Endodermal cell (in vitro differentiated cells): ENCODE results near the gene CPZ. TPM values are rescaled to one million over a fixed set of nuclear protein-coding genes. Genes with fewer than 3 reads are reported as not detected.

ENCODE experiments used
- DNase-seq: peaks from one replicate; pipeline ENCODE4 v3.0.0-alpha.2; 2017
- H3K27ac ChIP-seq: 2 replicates; pipeline ENCODE4 v1.5.1; 2013; ENCODE audit warnings: mild to moderate bottlenecking, low read depth, low read length, moderate library complexity
- H3K27me3 ChIP-seq: 2 replicates; pipeline ENCODE4 v1.6.1; 2013; ENCODE audit warnings: mild to moderate bottlenecking, low read length, moderate library complexity; ENCODE audit not compliant: insufficient read depth, control insufficient read depth, poor library complexity, severe bottlenecking
- H3K36me3 ChIP-seq: 2 replicates; pipeline ENCODE4 v1.7.0; 2013; ENCODE audit warnings: mild to moderate bottlenecking, low read length, moderate library complexity; ENCODE audit not compliant: control insufficient read depth, insufficient read depth
- H3K4me1 ChIP-seq: one replicate; pipeline ENCODE4 v1.7.0; 2013; ENCODE audit warnings: low read length; ENCODE audit not compliant: control insufficient read depth, insufficient read depth
- H3K4me3 ChIP-seq: 2 replicates; pipeline ENCODE4 v1.5.1; 2013; ENCODE audit warnings: mild to moderate bottlenecking, low read length, moderate library complexity
- H3K9ac ChIP-seq: 2 replicates; pipeline ENCODE4 v1.6.1; 2013; ENCODE audit warnings: mild to moderate bottlenecking, low read length, moderate library complexity; ENCODE audit not compliant: poor library complexity, severe bottlenecking; ENCODE audit errors: extremely low read depth
- H3K9me3 ChIP-seq: 2 replicates; pipeline ENCODE4 v1.6.1; 2013; ENCODE audit warnings: mild to moderate bottlenecking, low read length, moderate library complexity; ENCODE audit not compliant: control insufficient read depth
- H3K27ac Mint-ChIP-seq: 2 replicates; pipeline ENCODE4 v1.8.0; 2020; ENCODE audit warnings: mixed read lengths
- H3K27me3 Mint-ChIP-seq: 2 replicates; pipeline ENCODE4 v1.8.0; 2021; ENCODE audit warnings: mild to moderate bottlenecking, mixed read lengths; ENCODE audit not compliant: insufficient read depth
- H3K36me3 Mint-ChIP-seq: 2 replicates; pipeline ENCODE4 v1.8.0; 2020; ENCODE audit warnings: low read depth, mixed read lengths
- H3K4me1 Mint-ChIP-seq: 2 replicates; pipeline ENCODE4 v1.8.0; 2020; ENCODE audit warnings: mixed read lengths
- H3K4me3 Mint-ChIP-seq: 2 replicates; pipeline ENCODE4 v1.8.0; 2020; ENCODE audit warnings: mild to moderate bottlenecking, moderate library complexity, mixed read lengths
- H3K9me3 Mint-ChIP-seq: 2 replicates; pipeline ENCODE4 v1.8.0; 2020; ENCODE audit warnings: mild to moderate bottlenecking, mixed read lengths
- CTCF ChIP-seq: fragments of 200-600 bp; sonication (generic); conservative IDR thresholded peaks from 2 replicates; pipeline ENCODE4 v1.5.0; 2021; ENCODE audit warnings: antibody characterized with exemption, mild to moderate bottlenecking
- WGBS, 2 experiments: methylation state at CpG; one replicate each; pipeline versions ENCODE4 v1.1.5 to v1.1.7; 2013; ENCODE audit warnings: missing lambda C conversion rate in 2 of 2, mixed read lengths in 1 of 2; ENCODE audit not compliant: insufficient coverage in 1 of 2, insufficient read length in 1 of 2; 5-methylcytosine and 5-hydroxymethylcytosine counted together
- total RNA-seq, 2 donors: library from RNA; stranded (reverse); fragmentation: NEBNext Ultra II Directional in 1 of 2; extraction: Animal tissue kit (Norgen Biotek cat#: 25700) in 1 of 2; gene quantifications; 2 replicates in 1 of 2; 3 replicates in 1 of 2; pipeline ENCODE4 v1.2.1, GENCODE V29; 2021

The CPZ gene
- total RNA-seq, 2 donors from 2014 or later, result 23.9 to 33.6 TPM

GRCh38 chr4:8664976-8665375 lies 72.4 kb downstream of the CPZ start:
- no peaks in the 10 kb centered on the region for H3K36me3 ChIP-seq
- H3K9ac ChIP-seq, result no peak overlapping the region
- Mint-ChIP-seq H3K9me3 (no peaks in the 10 kb centered on the region), H3K4me1 (no peaks in the 10 kb centered on the region), H3K36me3 (no peaks in the 10 kb centered on the region), H3K27me3 (peaks cover 15% of the 10 kb centered on the region), H3K27ac (no peak overlapping the region), H3K4me3 (no peak overlapping the region)
- H3K4me1 ChIP-seq, result no peaks in the 10 kb centered on the region
- H3K4me3 ChIP-seq, result no peak overlapping the region
- DNase-seq, result peak; percentile 44
- H3K27ac ChIP-seq, result no peak overlapping the region
- peaks cover 4% of the 10 kb centered on the region for H3K27me3 ChIP-seq
- whole genome bisulfite sequencing, 2 experiments, result 84 to 86% methylated on average over 5 to 8 of the region's 8 CpGs
- peak; percentile 60 for TF ChIP-seq CTCF
- H3K9me3 ChIP-seq, result no peaks in the 10 kb centered on the region

- Mint-ChIP-seq H3K27me3 (peaks cover 15% of the 10 kb centered on the region), H3K36me3 (no peaks in the 10 kb centered on the region), H3K4me3 (no peak overlapping the region), H3K4me1 (no peaks in the 10 kb centered on the region), H3K9me3 (no peaks in the 10 kb centered on the region), H3K27ac (no peak overlapping the region)
- DNase-seq, result peak; percentile 29
- Histone ChIP-seq H3K27me3 (peaks cover 7% of the 10 kb centered on the region), H3K9me3 (no peaks in the 10 kb centered on the region), H3K9ac (no peak overlapping the region), H3K36me3 (no peaks in the 10 kb centered on the region), H3K4me1 (no peaks in the 10 kb centered on the region), H3K4me3 (no peak overlapping the region), H3K27ac (no peak overlapping the region)
- TF ChIP-seq CTCF, result no peak
- WGBS, 2 experiments, result 87 to 89% methylated on average over 6 to 19 of the region's 19 CpGs
Observed at GRCh38 chr4:8665406-8666360, 73.1 kb downstream of the CPZ start.

- Mint-ChIP-seq H3K4me1 (no peaks in the 10 kb centered on the region), H3K27me3 (peaks cover 18% of the 10 kb centered on the region), H3K27ac (no peak overlapping the region), H3K9me3 (no peaks in the 10 kb centered on the region), H3K4me3 (no peak overlapping the region), H3K36me3 (no peaks in the 10 kb centered on the region)
- Histone ChIP-seq H3K9ac (no peak overlapping the region), H3K4me1 (no peaks in the 10 kb centered on the region), H3K27ac (no peak overlapping the region), H3K4me3 (no peak overlapping the region), H3K27me3 (peaks cover 15% of the 10 kb centered on the region), H3K36me3 (no peaks in the 10 kb centered on the region), H3K9me3 (no peaks in the 10 kb centered on the region)
- peak; percentile 13 for TF ChIP-seq CTCF
- 93% methylated on average over 6 of the region's 6 CpGs; no CpG with 5 or more reads in 1 of the 2 experiments for WGBS, 2 experiments
- peak; percentile 25 for DNase-seq
Observed at GRCh38 chr4:8666581-8666980, 74.0 kb downstream of the CPZ start.

Other genes starting within 250 kb of the CPZ start
- 100 to 1,000 TPM in 1 of 2 donors, 10 to 100 TPM in 1; 55.1 to 146 TPM for gene ACOX3, start 152.0 kb upstream of the CPZ start, total RNA-seq
- gene TRMT44, start 152.0 kb upstream of the CPZ start, total RNA-seq, result 100 to 1,000 TPM in 1 of 2 donors, 10 to 100 TPM in 1; 45.9 to 114 TPM
- gene GPR78, start 12.4 kb upstream of the CPZ start, total RNA-seq, result 1 to 10 TPM; 3.7 to 8.1 TPM